Effector memory CD4-positive, alpha-beta T cell (primary cell): ENCODE measurements around the gene TPD52L1.

Experiments
- DNase-seq, 3 donors: peaks; one replicate each; pipeline ENCODE4 v3.0.0-alpha.2; 2020
- H3K27ac ChIP-seq: 2 replicates; pipeline ENCODE4 v1.7.0; 2013; ENCODE audit warnings: mild to moderate bottlenecking, low read length, moderate library complexity; ENCODE audit not compliant: insufficient read depth, poor library complexity, severe bottlenecking
- H3K27me3 ChIP-seq: replicated peaks from 2 replicates; pipeline ENCODE4 v1.7.0; 2013; ENCODE audit warnings: mild to moderate bottlenecking, low read length; ENCODE audit not compliant: insufficient read depth, control insufficient read depth, poor library complexity, severe bottlenecking
- H3K36me3 ChIP-seq: 2 replicates; pipeline ENCODE4 v1.7.0; 2013; ENCODE audit warnings: mild to moderate bottlenecking, low read length, moderate library complexity; ENCODE audit not compliant: control insufficient read depth, insufficient read depth
- H3K4me1 ChIP-seq: 2 replicates; pipeline ENCODE4 v1.7.0; 2013; ENCODE audit warnings: low read length, mild to moderate bottlenecking; ENCODE audit not compliant: control insufficient read depth, insufficient read depth, poor library complexity, severe bottlenecking
- H3K4me3 ChIP-seq: 2 replicates; pipeline ENCODE4 v1.7.0; 2013; ENCODE audit warnings: low read length, low read depth, mild to moderate bottlenecking; ENCODE audit not compliant: insufficient read depth, poor library complexity, severe bottlenecking
- H3K9me3 ChIP-seq: 2 replicates; pipeline ENCODE4 v1.7.0; 2013; ENCODE audit warnings: mild to moderate bottlenecking, low read length, moderate library complexity; ENCODE audit not compliant: control insufficient read depth

TPD52L1 gene

GRCh38 chr6:125203395-125203794, 49.8 kb downstream of the TPD52L1 start:
- no peak overlapping the region for H3K27ac ChIP-seq
- H3K4me3 ChIP-seq, result no peak overlapping the region
- H3K36me3 ChIP-seq, result no peaks in the 10 kb centered on the region
- H3K9me3 ChIP-seq, result no peaks in the 10 kb centered on the region
- DNase-seq, result no peak
- peaks cover 3% of the 10 kb centered on the region for H3K27me3 ChIP-seq
- no peaks in the 10 kb centered on the region for H3K4me1 ChIP-seq

DNA sequence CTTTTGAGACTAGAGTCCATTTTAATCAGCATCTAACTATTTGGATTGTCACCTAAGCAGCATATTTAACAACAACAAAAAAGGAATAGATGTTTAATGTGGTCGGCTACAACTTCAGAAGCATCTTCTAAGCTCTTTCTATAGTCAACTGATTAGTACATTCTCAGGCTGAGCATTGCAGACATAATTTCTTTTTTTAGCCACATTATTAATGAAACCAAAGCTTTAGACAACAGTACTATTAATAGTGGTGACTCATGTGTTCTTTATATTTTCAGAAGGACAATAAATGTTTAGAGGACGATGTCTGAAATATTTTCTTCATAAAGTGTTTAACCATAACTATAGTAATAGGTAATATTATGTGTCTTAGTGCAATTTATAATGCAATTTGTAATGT, 52.4 kb downstream of the TPD52L1 start:
- Histone ChIP-seq H3K9me3 (no peaks in the 10 kb centered on the region), H3K4me3 (no peak overlapping the region), H3K27ac (no peak overlapping the region), H3K36me3 (no peaks in the 10 kb centered on the region), H3K4me1 (no peaks in the 10 kb centered on the region), H3K27me3 (peaks cover 3% of the 10 kb centered on the region)
- DNase-seq, result no peak

DNA sequence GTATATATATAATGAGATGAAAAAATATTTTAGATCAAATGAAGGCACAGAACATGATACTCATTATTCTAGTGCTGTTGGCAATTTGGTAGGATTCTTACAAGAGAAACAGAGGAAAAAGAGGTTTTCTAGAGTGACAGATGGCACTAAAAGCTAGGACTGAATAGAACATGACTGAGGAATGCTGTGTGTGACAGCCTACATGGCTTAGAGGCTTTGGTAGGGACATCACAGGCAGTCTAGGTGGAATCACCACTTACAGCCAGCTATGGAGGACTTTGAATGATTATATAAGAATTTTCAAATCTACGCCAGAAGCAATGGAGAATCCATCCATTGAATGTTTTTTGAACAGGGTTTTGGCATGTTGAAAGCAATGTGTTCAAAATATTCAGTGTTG, 52.8 kb downstream of the TPD52L1 start:
- no peak for DNase-seq
- Histone ChIP-seq H3K9me3 (no peaks in the 10 kb centered on the region), H3K4me1 (no peaks in the 10 kb centered on the region), H3K4me3 (no peak overlapping the region), H3K27ac (no peak overlapping the region), H3K36me3 (no peaks in the 10 kb centered on the region), H3K27me3 (peaks cover 3% of the 10 kb centered on the region)

GRCh38 chr6:125207956-125208355, 54.4 kb downstream of the TPD52L1 start:
- Histone ChIP-seq H3K4me1 (no peaks in the 10 kb centered on the region), H3K4me3 (no peak overlapping the region), H3K9me3 (no peaks in the 10 kb centered on the region), H3K36me3 (no peaks in the 10 kb centered on the region), H3K27me3 (peaks cover 3% of the 10 kb centered on the region), H3K27ac (no peak overlapping the region)
- no peak for DNase-seq

- H3K9me3 ChIP-seq, result no peaks in the 10 kb centered on the region
- DNase-seq, result no peak
- H3K36me3 ChIP-seq, result no peaks in the 10 kb centered on the region
- H3K4me1 ChIP-seq, result no peaks in the 10 kb centered on the region
- H3K27ac ChIP-seq, result no peak overlapping the region
- peaks cover 3% of the 10 kb centered on the region for H3K27me3 ChIP-seq
- no peak overlapping the region for H3K4me3 ChIP-seq
Observed at GRCh38 chr6:125208625-125209249, 55.2 kb downstream of the TPD52L1 start.

DNA sequence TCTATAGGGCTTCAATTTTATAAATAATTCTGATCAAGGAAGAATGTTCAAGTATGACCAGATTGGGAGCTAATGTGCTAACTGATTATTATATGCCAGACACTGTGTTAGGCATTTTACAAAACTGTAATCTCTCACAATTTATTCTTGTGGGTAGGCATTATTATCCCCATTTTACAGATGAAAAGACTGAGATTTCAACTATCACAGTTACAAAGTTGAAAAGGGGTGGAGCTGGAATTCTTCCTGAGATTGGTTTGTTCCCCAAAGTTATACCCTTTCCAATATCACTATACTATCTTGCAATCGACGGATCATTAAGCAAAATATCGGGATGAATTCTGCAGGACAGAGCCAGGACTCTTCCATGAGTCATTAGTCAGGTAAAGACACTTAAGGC, 57.1 kb downstream of the TPD52L1 start:
- Histone ChIP-seq H3K27me3 (peaks cover 3% of the 10 kb centered on the region), H3K36me3 (no peaks in the 10 kb centered on the region), H3K27ac (no peak overlapping the region), H3K4me1 (no peaks in the 10 kb centered on the region), H3K4me3 (no peak overlapping the region), H3K9me3 (no peaks in the 10 kb centered on the region)
- DNase-seq, result no peak

- H3K27ac ChIP-seq, result no peak overlapping the region
- no peak overlapping the region for H3K4me3 ChIP-seq
- no peaks in the 10 kb centered on the region for H3K36me3 ChIP-seq
- peaks cover 1% of the 10 kb centered on the region for H3K27me3 ChIP-seq
- H3K4me1 ChIP-seq, result no peaks in the 10 kb centered on the region
- no peaks in the 10 kb centered on the region for H3K9me3 ChIP-seq
- DNase-seq, result no peak
Observed at GRCh38 chr6:125211352-125211751, 57.8 kb downstream of the TPD52L1 start.

DNA sequence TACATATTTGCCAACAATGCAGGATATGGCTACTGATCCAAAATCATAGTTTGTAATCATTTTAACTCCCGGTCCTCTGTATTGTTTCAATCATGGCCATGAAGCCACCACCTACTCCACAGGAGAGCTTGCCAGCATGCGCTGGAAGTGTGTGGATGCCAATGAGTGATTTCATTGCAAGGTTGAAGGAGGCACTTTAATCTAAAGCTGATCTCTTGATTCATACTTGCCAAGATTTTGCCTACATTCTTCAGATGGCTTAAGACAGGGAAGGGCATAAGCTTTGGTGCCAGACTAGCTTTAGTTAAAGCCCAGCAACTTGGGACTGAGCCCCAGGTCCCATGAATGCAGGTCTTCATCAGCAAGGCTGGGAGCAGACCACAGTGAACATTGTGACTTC, 58.8 kb downstream of the TPD52L1 start:
- Histone ChIP-seq H3K4me3 (no peak overlapping the region), H3K27ac (no peak overlapping the region), H3K9me3 (no peaks in the 10 kb centered on the region), H3K4me1 (no peaks in the 10 kb centered on the region), H3K36me3 (no peaks in the 10 kb centered on the region), H3K27me3 (no peaks in the 10 kb centered on the region)
- DNase-seq, result no peak

GRCh38 chr6:125213939-125214338, 60.4 kb downstream of the TPD52L1 start:
- Histone ChIP-seq H3K9me3 (no peaks in the 10 kb centered on the region), H3K4me1 (no peaks in the 10 kb centered on the region), H3K27ac (no peak overlapping the region), H3K36me3 (no peaks in the 10 kb centered on the region), H3K4me3 (no peak overlapping the region), H3K27me3 (no peaks in the 10 kb centered on the region)
- no peak for DNase-seq

DNA sequence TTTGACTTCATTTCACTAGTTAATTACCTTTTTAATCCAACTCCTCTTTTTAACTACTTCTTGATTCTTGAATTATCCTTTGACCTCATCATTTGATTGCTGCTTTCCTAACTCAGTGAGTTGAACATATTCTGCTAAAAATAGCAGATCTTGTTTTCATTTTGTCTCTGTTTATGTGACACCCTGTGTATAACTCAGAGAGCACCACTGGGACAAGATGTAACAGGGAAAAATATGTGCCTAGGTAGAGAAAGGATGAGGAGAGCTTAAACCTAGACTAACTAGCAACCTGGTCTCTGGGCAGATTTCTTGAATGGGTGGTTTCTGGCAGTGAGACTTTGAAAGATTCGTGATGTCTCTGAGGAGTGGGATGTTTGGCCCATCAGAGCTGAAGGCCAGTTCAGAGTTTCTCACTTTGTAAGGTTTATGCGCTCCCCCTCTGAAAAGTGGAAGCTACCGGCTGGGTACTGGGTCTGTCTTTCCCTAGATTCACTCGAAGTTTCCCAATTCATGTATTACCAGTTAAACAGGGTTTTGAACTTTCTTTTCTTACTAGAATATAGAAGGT, 61.8 kb downstream of the TPD52L1 start:
- H3K4me3 ChIP-seq, result no peak overlapping the region
- H3K9me3 ChIP-seq, result no peaks in the 10 kb centered on the region
- DNase-seq, result no peak
- no peaks in the 10 kb centered on the region for H3K36me3 ChIP-seq
- H3K4me1 ChIP-seq, result no peaks in the 10 kb centered on the region
- H3K27ac ChIP-seq, result no peak overlapping the region
- H3K27me3 ChIP-seq, result no peaks in the 10 kb centered on the region
